Stomach (tissue), 4 donors: Measurements from ENCODE around the gene GALNT18.

ENCODE experiments used
- CTCF ChIP-seq, 7 experiments: fragments of 450-650 bp in 4 of 7; fragments of 200-600 bp in 3 of 7; sonication (generic) in 3 of 7; IDR thresholded peaks; one replicate each; pipeline ENCODE4 v1.5.1; 2016 to 2019; ENCODE audit warnings: antibody characterized with exemption in 7 of 7, control low read depth in 2 of 7, mild to moderate bottlenecking in 1 of 7
- POLR2A ChIP-seq, 4 donors: fragments of 450-650 bp; IDR thresholded peaks; one replicate each; pipeline ENCODE4 v1.6.1; 2016; ENCODE audit warnings: antibody characterized with exemption in 4 of 4, control low read depth in 2 of 4, mild to moderate bottlenecking in 1 of 4, moderate library complexity in 1 of 4

- TF ChIP-seq POLR2A (IDR thresholded peaks at IDR 0.05) (no peak), CTCF (IDR thresholded peaks at IDR 0.05) (no peak)
Observed at GRCh38 chr11:11291041-11292015, 330.5 kb downstream of the GALNT18 start.
